A673 (cell line): ENCODE data around the gene ACSS1.
A peak's percentile ranks its signal among the peaks of the same experiment; 100 is the strongest.

ENCODE experiments used
- EZH2 ChIP-seq: fragments of 200-600 bp; sonication (generic); IDR thresholded peaks from 2 replicates; pipeline ENCODE4 v1.6.1; 2017; ENCODE audit warnings: borderline replicate concordance, low read depth, mild to moderate bottlenecking, mixed read lengths, antibody characterized with exemption, low read length; ENCODE audit not compliant: poor library complexity, severe bottlenecking
- TF ChIP-seq, protein P1 (sequence below): fragments of 300-800, 200-600 bp; sonication (generic); conservative IDR thresholded peaks from 2 replicates; pipeline ENCODE4 v1.5.1; 2017; ENCODE audit warnings: low read depth, mild to moderate bottlenecking, antibody characterized with exemption, low read length, moderate library complexity, mixed read lengths

DNA sequence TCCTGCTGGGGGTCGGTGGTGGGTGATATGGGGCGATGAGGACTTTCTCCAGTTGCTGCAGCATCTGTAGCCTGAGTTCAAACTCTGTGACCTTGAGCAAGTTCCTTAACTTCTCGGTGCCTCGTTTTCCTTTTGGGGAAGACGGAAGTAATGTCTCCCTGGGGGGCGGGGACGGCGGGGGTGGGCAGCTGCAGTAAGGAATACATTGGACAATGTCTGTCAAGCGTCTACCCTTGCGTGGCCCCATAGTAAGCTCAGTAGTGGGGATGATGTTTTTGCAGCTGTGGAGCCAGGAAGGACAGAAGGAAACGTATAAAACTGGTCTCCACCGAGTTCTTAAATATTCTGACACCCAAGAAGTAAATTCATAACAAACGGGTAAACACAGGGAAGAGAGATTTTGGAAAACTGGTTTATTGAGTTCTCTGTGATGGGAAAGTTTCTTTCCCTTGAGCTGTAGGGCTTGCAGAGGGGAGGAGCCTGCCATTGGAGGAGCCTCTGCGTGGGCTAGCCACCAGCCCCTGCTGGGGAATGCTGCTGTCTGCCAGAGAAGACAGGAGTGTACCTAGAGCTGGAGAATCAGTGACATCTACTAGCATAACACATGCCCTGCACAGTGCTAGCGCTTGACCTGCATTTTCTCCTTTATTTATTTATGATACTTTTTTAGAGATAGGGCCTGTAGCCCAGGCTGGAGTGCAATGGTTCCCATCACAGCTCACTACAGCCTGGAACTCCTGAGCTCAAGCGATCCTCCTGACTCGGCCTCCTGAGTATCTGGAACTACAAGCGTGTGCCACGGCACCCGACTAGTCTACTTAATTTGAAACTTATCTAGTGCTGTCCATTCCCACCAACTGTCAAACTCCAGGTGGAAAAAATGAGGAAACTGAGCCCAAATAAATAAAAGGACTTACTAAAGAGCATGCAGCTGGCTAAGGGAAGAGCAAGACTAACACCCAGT, 1.2 kb upstream of the ACSS1 start:
- TF ChIP-seq, protein P1, sequence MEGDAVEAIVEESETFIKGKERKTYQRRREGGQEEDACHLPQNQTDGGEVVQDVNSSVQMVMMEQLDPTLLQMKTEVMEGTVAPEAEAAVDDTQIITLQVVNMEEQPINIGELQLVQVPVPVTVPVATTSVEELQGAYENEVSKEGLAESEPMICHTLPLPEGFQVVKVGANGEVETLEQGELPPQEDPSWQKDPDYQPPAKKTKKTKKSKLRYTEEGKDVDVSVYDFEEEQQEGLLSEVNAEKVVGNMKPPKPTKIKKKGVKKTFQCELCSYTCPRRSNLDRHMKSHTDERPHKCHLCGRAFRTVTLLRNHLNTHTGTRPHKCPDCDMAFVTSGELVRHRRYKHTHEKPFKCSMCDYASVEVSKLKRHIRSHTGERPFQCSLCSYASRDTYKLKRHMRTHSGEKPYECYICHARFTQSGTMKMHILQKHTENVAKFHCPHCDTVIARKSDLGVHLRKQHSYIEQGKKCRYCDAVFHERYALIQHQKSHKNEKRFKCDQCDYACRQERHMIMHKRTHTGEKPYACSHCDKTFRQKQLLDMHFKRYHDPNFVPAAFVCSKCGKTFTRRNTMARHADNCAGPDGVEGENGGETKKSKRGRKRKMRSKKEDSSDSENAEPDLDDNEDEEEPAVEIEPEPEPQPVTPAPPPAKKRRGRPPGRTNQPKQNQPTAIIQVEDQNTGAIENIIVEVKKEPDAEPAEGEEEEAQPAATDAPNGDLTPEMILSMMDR, result peak; percentile 16; the same call in 1 of the 2 replicates
- TF ChIP-seq EZH2, result no peak
